Central memory CD8-positive, alpha-beta T cell (primary cell): ENCODE data around the gene SLA2.

Experiments used
- ATAC-seq: fragments of 150-1000 bp; cut with Tn5 transposase; replicated peaks from 2 replicates; pipeline ENCODE4 v1.10.0; 2022; ENCODE audit warnings: mild to moderate bottlenecking, moderate FRiP score, moderate number of reproducible peaks; ENCODE audit not compliant: poor library complexity, severe bottlenecking; ENCODE audit errors: extremely low read depth
- DNase-seq, 2 donors: peaks; one replicate each; pipeline ENCODE4 v3.0.0; 2021; ENCODE audit warnings: low spot score in 2 of 2
- H3K27ac Mint-ChIP-seq: one replicate; pipeline ENCODE4 v1.8.0; 2022; ENCODE audit warnings: low read depth, mild to moderate bottlenecking, moderate library complexity, mixed read lengths
- H3K27me3 Mint-ChIP-seq: one replicate; pipeline ENCODE4 v1.8.0; 2022; ENCODE audit warnings: mixed read lengths
- H3K36me3 Mint-ChIP-seq: one replicate; pipeline ENCODE4 v1.8.0; 2022; ENCODE audit warnings: mild to moderate bottlenecking, moderate library complexity, mixed read lengths; ENCODE audit not compliant: insufficient read depth
- H3K4me1 Mint-ChIP-seq: one replicate; pipeline ENCODE4 v1.8.0; 2022; ENCODE audit warnings: mixed read lengths
- H3K4me3 Mint-ChIP-seq: one replicate; pipeline ENCODE4 v1.8.0; 2022; ENCODE audit warnings: mild to moderate bottlenecking, moderate library complexity, mixed read lengths
- H3K9me3 Mint-ChIP-seq: one replicate; pipeline ENCODE4 v1.8.0; 2022; ENCODE audit warnings: mixed read lengths

SLA2 gene

DNA sequence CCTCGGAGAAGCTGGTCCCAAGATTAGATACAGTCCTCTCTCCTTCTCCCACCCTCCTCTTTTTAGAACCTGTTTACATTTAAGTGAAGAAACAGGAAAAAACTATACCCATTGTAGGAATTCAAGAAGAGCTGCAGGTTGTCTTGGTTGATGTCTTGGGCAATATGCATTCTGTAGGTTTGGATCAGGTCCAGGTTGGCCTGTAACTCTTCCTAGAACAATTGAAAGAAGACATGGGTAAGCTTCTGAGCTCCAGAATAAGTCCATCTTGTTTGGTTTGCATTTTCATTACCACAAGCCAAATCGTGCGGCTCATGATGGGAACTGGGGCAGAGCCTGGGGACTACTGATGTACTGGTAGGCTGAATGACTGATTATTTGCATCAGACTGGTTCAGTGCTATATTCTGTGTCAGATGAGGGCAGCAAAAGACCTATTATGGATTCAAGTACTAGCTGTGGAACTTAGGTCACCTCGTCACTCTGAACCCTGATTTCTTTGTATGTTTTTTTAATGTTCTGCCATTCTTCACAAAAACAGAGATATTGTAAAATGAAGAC is 20.3 kb upstream of the SLA2 start:
- ATAC-seq (no peak), DNase-seq (no peak)
- H3K27ac Mint-ChIP-seq: no peak overlapping the region
- H3K27me3 Mint-ChIP-seq: no peaks in the 10 kb centered on the region
- H3K4me3 Mint-ChIP-seq: no peak overlapping the region
- H3K36me3 Mint-ChIP-seq: peaks cover 16% of the 10 kb centered on the region
- H3K9me3 Mint-ChIP-seq: no peaks in the 10 kb centered on the region
- no peaks in the 10 kb centered on the region for H3K4me1 Mint-ChIP-seq

GRCh38 chr20:36663031-36663430 is 17.0 kb upstream of the SLA2 start:
- H3K9me3 Mint-ChIP-seq: no peaks in the 10 kb centered on the region
- H3K27ac Mint-ChIP-seq: no peak overlapping the region
- peaks cover 6% of the 10 kb centered on the region for H3K4me1 Mint-ChIP-seq
- H3K4me3 Mint-ChIP-seq: no peak overlapping the region
- H3K36me3 Mint-ChIP-seq: peaks cover 16% of the 10 kb centered on the region
- no peak for ATAC-seq
- no peaks in the 10 kb centered on the region for H3K27me3 Mint-ChIP-seq
- DNase-seq: no peak

DNA sequence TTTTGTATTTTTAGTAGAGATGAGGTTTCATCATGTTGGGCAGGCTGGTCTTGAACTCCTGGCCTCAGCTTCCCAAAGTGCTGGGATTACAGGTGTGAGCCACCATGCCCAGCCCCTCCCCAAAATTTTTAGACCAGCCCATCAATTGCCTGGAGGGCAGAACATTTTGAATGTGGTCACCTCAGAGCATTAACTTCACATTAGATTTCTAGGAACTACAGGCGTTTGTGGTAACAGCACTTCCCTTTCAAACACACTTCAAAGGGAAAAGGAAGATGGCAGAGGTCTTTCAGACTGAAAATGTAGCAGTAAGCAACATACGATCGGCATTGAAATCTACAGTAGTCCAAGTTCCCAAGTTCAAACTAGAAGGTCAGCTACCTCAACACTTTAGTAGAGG is 12.3 kb upstream of the SLA2 start:
- ATAC-seq (peak; percentile 56), DNase-seq (no peak)
- H3K4me1 Mint-ChIP-seq: peaks cover 7% of the 10 kb centered on the region
- H3K4me3 Mint-ChIP-seq: peak overlapping the region; percentile 34
- no peaks in the 10 kb centered on the region for H3K27me3 Mint-ChIP-seq
- no peak overlapping the region for H3K27ac Mint-ChIP-seq
- no peaks in the 10 kb centered on the region for H3K9me3 Mint-ChIP-seq
- H3K36me3 Mint-ChIP-seq: peaks cover 8% of the 10 kb centered on the region

DNA sequence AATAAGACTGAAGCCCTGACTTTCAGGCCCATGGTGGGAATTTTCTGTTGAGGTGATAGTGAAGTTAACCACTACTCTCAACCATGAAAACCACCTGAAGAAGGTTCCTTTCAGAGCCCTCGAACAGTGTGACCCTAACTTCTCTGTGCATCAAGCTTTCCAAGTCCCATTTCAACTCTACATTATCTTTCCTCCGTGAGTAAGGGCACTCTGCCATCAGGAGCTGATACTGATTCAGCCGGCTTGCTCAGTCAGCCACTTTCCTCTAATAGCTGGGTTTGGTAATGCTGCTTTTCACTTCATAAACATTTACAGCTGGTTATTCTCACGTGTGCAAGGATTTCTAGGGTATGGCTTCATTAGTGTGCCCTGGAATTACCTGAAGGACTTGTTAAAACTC is 10.7 kb upstream of the SLA2 start:
- Mint-ChIP-seq H3K27ac (no peak overlapping the region), H3K4me1 (peaks cover 7% of the 10 kb centered on the region), H3K27me3 (no peaks in the 10 kb centered on the region), H3K9me3 (no peaks in the 10 kb centered on the region), H3K36me3 (peaks cover 16% of the 10 kb centered on the region), H3K4me3 (no peak overlapping the region)
- ATAC-seq: no peak
- DNase-seq: no peak

- H3K4me1 Mint-ChIP-seq: peaks cover 7% of the 10 kb centered on the region
- ATAC-seq: no peak
- no peaks in the 10 kb centered on the region for H3K27me3 Mint-ChIP-seq
- DNase-seq: no peak
- H3K4me3 Mint-ChIP-seq: no peak overlapping the region
- no peaks in the 10 kb centered on the region for H3K9me3 Mint-ChIP-seq
- peaks cover 15% of the 10 kb centered on the region for H3K36me3 Mint-ChIP-seq
- no peak overlapping the region for H3K27ac Mint-ChIP-seq
These were observed 9.0 kb upstream of the SLA2 start for GRCh38 chr20:36655004-36655403.

- DNase-seq (no peak), ATAC-seq (no peak)
- Mint-ChIP-seq H3K27me3 (no peaks in the 10 kb centered on the region), H3K36me3 (peaks cover 15% of the 10 kb centered on the region), H3K9me3 (no peaks in the 10 kb centered on the region), H3K4me1 (peaks cover 7% of the 10 kb centered on the region), H3K27ac (no peak overlapping the region), H3K4me3 (no peak overlapping the region)
These were observed 8.5 kb upstream of the SLA2 start for GRCh38 chr20:36654506-36654905.

- Mint-ChIP-seq H3K36me3 (peaks cover 14% of the 10 kb centered on the region), H3K4me3 (no peak overlapping the region), H3K4me1 (peaks cover 5% of the 10 kb centered on the region), H3K27me3 (no peaks in the 10 kb centered on the region), H3K9me3 (no peaks in the 10 kb centered on the region), H3K27ac (no peak overlapping the region)
- no peak for ATAC-seq
- DNase-seq: no peak
These were observed 7.5 kb upstream of the SLA2 start for GRCh38 chr20:36653456-36653855.

- peaks cover 41% of the 10 kb centered on the region for H3K4me1 Mint-ChIP-seq
- H3K36me3 Mint-ChIP-seq: peaks cover 30% of the 10 kb centered on the region
- H3K9me3 Mint-ChIP-seq: no peaks in the 10 kb centered on the region
- no peaks in the 10 kb centered on the region for H3K27me3 Mint-ChIP-seq
- ATAC-seq (no peak), DNase-seq (no peak)
- H3K27ac Mint-ChIP-seq: peak overlapping the region; percentile 74
- peak overlapping the region; percentile 96 for H3K4me3 Mint-ChIP-seq
These were observed 1.5 kb upstream of the SLA2 start for GRCh38 chr20:36647196-36648121.

GRCh38 chr20:36646678-36647077 is 682 bp upstream of the SLA2 start:
- Mint-ChIP-seq H3K4me3 (peak overlapping the region; percentile 96), H3K36me3 (peaks cover 33% of the 10 kb centered on the region), H3K4me1 (peaks cover 47% of the 10 kb centered on the region), H3K27ac (peak overlapping the region; percentile 99), H3K27me3 (no peaks in the 10 kb centered on the region), H3K9me3 (no peaks in the 10 kb centered on the region)
- ATAC-seq (no peak), DNase-seq (no peak)

- no peak for ATAC-seq
- peak overlapping the region; percentile 99 for H3K27ac Mint-ChIP-seq
- H3K36me3 Mint-ChIP-seq: peaks cover 45% of the 10 kb centered on the region
- no peaks in the 10 kb centered on the region for H3K27me3 Mint-ChIP-seq
- H3K4me3 Mint-ChIP-seq: peak overlapping the region; percentile 96
- peaks cover 53% of the 10 kb centered on the region for H3K4me1 Mint-ChIP-seq
- no peaks in the 10 kb centered on the region for H3K9me3 Mint-ChIP-seq
- no peak for DNase-seq
These were observed 643 bp downstream of the SLA2 start for GRCh38 chr20:36645353-36645752.

DNA sequence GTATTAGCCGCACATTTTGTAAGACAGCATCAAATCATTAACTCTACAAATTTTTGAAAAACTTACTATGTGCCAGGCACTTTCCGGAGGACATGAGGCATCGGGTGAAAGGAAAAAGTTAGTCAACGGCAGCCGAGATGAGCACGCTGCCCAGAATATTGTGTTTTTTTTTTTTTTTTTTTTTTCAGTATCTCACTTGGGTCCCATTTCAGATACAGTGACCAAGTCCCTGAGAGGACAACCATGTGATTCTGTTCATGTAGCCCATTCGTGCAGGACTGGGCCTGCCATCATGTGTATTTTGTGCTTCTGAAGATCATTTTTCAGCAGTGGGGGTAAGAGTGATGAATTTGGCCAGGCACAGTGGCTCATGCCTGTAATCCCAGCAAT is 1.3 kb downstream of the SLA2 start:
- peak overlapping the region; percentile 99 for H3K27ac Mint-ChIP-seq
- ATAC-seq: peak; percentile 22

GRCh38 chr20:36644032-36644705 is 1.8 kb downstream of the SLA2 start:
- Mint-ChIP-seq H3K36me3 (peaks cover 55% of the 10 kb centered on the region), H3K4me3 (peak overlapping the region; percentile 96), H3K27ac (peak overlapping the region; percentile 99), H3K27me3 (no peaks in the 10 kb centered on the region), H3K4me1 (peaks cover 53% of the 10 kb centered on the region), H3K9me3 (no peaks in the 10 kb centered on the region)
- ATAC-seq: peak; percentile 87
- DNase-seq: peak; percentile 44 to 77

More for the DNA sequence above, 1.3 kb downstream of the SLA2 start:
- H3K27me3 Mint-ChIP-seq: no peaks in the 10 kb centered on the region
- H3K4me3 Mint-ChIP-seq: peak overlapping the region; percentile 96
- peaks cover 50% of the 10 kb centered on the region for H3K36me3 Mint-ChIP-seq
- H3K4me1 Mint-ChIP-seq: peaks cover 53% of the 10 kb centered on the region
- no peaks in the 10 kb centered on the region for H3K9me3 Mint-ChIP-seq
- DNase-seq: no peak
